IPS-NIHi7 (cell line): Measurements from ENCODE around the gene DOCK3.
A peak's percentile ranks its signal among the peaks of the same experiment; 100 is the strongest.
"Not testable (repeated sequence)": the region's sequence is repeated elsewhere in the genome, so short reads cannot be mapped to it uniquely, and the experiment has no call there.

Experiments
- DNase-seq: peaks from one replicate; pipeline ENCODE4 v3.0.0; 2012; ENCODE audit warnings: mixed read lengths; ENCODE audit errors: extremely low spot score

The DOCK3 gene

DNA sequence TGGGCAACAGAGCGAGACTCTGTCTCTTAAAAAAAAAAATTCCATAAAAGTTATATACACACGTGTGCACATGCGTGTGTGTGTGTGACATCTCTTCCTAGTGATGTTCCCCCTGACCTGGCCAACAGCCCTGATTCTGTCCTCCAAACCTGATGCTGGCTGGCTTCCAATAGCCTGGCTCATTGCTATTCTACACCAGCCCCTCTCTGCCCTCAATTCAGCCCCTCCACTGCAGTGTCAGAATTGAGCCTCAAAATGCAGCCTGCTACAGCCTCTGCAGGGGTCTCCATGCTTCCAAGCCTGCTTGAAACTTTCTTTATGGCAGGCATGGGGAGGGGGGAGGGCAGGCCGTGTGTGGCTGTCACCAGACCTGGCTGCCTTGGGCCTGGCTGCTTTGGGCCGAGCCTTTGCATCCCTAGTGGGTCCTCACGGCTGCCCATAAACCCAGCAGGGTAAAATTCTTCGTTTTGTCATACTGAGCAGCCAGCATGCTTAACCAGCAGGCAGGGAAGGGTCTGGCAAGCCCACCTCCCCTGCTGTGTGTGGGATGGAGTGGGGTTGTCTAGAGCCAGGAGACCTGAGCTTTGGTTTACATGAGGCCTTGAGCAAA, 22.7 kb upstream of the DOCK3 start:
- peak; percentile 54 for DNase-seq

DNA sequence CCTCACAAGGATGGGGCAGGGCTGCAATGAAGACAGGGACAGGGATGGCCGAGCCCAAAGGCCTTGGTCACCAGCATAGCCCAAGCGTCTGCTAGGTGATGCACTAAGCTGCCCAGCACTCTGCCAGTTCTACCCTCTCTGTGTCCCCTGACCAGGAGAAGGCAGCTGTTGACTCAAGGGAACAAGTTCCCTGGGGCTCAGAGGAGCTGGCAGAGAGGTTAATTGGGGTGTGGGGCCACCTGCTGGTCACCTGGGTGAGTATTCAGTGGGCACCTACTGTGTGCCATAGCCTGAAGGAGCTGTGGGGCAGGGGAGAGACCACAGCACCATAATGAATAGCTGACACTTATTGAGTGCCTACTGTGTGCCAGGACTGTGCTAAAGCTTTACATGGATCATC, 22.0 kb upstream of the DOCK3 start:
- DNase-seq = peak; percentile 76

DNA sequence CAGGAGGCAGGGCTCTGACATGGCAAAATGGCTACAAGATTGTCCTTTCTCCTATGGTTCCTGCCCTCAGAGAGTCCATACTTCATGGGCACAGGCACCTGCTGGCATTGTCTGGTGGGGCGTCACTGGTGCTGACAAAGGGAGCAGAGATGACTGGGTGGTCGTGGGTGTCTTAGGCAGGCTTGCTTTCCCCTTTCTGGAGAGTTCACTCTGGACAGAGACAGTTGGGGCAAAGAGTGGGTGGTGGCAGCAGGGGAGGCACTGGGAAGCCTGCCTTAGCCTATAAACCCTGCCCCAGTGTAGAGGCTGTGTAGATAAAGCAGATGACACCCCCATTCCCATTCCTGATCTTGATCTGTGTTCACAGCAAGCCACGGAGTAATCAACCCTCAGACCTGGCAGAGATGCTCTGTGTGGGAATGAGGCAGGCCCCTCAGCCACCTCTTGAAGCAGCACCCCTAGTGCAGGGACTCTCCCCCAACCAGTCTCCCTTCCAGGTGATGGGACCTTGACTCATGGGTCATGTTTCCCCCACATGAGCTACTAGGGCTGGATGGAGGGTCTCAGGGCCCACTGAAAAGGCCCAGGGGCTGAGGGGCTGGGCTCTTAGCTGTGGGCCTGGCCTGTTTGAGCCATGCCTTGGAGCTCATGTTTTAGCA, 20.7 kb upstream of the DOCK3 start:
- no peak for DNase-seq

DNA sequence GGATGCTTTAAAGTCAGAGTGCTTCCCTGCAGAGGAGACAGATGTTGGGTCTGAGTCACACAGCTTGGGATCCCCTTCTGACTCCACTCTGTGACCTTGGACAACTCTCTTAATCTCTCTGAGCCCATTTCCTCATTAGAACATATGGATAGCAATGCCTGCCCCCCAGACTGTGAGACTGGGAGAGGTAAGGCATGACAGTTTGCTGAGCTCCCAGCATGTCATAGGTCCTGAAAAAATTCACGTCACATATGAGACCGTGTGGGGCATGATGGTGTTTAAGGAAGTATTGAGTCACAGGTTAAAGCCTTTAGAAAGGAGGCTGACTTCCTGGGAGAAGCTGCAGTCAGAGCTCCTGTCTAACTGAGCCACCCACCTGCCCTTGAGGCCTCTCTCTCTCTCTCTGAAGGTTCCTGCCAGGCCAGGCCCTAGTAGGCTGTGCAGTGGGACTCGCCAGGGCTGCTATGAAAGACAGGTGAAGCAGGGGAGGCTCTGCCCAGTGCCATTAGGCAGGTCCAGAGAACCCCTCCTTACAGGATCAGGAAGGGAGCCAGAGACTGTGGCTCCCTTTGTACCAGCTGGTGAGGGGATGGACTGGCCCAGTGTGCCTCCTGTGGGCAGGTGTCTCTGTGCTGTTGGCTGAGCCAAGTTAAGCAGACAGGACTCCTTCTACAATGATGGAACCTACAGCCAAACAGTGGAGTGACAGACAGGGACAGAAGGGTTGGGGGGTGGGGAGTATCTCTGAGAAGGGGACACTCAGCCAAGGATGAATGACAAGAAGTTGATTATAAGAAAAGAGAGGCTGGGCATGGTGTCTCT, 19.5 kb upstream of the DOCK3 start:
- DNase-seq = no peak

DNA sequence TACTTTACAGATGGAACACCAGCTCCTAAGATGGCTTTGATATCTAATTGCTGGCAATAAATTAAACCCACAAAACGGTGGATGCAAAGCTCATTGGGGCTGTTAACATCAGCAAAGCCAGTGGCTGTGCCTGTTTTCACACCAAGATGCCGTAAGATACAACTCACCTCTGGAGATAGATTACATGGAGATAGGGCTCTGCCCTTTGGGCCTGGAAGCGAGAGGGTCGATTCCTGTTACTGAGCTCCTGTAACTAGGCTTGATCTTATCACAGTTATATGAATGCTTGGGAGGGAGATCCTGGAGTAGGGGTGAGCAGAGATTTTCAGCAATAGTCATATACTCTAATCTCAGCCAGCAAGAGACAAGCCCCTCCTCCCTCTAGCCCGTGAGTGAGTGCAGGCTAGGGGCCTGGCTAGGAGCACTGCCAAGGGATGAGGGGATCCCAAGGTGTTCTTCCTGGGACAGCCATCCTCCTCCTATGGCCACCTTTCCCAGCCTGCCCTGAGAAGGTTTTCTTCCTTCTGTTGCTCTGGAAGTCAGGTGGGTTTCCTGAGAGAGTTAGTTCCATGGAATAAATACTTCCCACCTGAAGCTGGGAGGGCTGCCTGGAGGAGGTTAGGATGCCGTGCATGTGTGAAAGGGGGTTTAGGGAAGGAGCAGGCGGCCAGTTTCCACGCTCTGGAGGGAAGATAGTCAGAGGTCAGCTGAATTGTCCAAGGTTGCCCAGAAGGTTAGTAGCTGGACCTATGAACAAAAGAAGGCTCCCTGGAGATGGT, 18.1 kb upstream of the DOCK3 start:
- no peak for DNase-seq

DNA sequence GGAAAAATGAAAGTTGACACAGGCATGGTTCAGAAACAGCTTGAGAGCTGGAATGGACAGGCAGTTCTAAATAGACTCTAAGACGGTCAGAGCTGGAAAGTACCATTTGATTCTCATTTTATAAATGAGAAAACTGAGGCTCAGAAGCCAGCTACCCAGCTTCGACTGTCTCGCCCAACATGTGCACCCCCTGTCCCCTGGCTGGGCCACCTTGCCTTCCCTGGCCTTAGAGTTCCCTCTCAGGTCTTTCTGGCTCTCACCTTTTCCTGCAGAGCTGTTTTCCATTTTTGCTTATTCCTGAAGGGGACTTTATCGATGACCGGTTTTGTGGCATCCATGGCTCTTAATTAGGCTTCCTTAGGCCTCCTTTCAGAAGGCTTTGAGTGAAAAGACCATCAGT, 17.3 kb upstream of the DOCK3 start:
- no peak for DNase-seq

DNA sequence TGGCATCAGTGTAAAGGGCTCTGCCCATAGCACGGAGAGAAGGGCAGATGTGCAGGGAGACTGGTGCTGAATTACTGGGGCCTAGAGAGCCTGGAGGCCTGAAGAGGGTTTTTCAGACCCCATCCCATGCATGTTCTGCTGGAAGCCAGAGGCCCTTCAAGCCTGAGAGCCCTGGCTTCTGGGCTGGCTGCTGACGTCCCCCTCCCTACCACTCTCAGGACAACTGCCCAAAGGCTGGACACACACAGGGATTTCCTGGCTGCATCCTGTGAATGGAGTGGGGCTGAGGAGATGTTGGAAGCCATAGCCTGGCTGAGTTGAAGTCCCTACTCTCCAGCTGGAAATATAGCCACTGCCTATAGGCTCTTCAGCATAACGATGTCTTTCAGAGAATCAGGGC, 16.9 kb upstream of the DOCK3 start:
- DNase-seq = no peak

DNA sequence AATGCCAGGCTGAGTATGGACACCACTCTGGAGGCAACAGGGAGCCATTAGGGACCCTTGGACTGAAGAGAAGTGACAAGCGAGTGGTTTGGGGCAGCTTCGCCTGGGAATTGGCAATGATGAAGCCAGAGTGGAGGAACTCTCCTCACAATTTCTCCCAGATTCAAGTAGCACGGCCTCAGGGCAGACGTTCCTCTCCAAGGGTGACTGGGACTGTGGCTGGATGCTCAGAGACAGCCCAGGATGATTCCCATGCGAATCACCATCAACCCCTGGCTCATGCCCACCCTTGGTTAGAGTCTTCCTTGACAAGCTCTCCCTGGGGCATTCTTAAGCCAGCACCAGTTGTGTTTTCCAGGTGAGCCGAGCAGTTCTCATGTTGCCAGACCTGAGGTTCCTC, 16.3 kb upstream of the DOCK3 start:
- no peak for DNase-seq

DNA sequence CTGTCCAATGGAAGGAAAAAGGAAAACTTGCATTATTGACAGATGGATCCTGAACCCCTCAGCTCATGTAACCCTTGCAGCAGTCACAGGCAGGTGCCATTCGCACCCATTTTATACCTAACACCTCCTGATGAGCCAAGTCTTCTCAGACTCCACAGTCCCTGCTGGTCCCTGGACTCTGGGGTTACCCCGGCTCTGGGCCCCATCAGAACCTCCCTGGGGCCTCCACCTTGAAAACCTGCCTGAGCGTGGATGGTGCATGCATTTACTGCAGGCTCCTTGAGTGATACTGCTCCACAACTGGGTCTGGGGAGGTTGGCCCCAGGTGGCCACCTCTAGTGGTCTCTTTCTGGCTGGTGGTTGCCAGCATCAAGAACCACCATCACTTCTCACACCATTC, 15.9 kb upstream of the DOCK3 start:
- DNase-seq = no peak

DNA sequence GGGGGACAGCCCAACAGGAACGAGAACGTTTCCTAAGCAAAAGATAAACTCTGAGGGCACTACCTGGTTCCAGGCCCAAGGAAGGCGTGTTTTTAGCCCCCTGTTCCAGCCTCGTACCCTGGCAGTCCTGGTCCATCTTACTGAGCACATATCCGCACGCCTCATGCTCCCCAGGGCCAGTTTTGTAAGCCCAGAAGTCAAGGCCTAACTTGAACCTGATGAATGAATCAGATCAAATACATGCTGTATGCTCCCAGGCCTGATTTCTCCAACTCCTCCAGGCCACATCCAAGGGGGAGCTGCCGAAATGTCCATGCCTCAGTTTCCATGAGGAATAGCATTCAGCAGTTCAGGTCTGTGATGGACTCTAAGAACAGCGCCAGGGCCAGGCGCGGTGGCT, 14.3 kb upstream of the DOCK3 start:
- no peak for DNase-seq

DNA sequence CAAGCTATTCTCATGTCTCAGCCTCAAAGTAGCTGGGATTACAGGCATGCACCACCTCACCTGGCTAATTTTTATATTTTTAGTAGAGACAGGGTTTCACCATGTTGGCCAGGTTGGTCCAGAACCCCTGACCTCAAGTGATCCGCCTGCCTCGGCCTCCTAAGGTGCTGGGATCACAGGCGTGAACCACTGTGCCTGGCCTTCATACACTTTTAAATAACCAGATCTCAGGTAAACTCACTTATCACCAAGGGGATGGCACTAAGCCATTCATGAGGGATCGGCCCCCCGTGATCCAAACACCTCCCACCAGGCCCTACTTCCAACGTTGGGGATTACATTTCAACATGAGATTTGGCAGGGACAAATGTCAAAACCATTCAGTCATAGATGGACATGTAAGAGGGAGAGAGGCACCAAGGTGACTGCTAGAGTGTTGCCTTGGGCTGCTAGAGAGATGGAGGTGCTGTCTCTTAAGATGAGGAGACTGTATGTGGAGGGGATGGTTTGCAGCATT, 13.3 kb upstream of the DOCK3 start:
- no peak for DNase-seq

DNA sequence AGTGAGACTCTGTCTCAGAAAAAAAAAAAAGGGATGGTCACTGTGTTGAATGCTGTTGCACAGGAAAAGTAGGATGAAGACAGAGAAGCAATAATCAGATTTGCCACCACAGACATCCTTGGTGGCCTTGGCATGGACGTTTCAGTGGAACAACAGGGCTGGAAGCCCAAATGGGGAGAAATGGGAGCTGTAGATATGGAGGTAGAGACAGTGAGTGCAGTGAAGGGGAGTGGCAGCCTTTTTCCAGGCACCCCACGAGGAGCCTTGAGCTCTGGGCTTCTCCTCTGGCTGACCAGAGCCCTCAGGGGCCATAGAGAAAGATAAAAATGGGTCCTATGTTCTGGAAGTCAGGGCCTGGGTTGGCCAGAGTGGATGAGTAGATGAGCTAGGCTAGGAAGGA, 12.3 kb upstream of the DOCK3 start:
- DNase-seq = no peak

DNA sequence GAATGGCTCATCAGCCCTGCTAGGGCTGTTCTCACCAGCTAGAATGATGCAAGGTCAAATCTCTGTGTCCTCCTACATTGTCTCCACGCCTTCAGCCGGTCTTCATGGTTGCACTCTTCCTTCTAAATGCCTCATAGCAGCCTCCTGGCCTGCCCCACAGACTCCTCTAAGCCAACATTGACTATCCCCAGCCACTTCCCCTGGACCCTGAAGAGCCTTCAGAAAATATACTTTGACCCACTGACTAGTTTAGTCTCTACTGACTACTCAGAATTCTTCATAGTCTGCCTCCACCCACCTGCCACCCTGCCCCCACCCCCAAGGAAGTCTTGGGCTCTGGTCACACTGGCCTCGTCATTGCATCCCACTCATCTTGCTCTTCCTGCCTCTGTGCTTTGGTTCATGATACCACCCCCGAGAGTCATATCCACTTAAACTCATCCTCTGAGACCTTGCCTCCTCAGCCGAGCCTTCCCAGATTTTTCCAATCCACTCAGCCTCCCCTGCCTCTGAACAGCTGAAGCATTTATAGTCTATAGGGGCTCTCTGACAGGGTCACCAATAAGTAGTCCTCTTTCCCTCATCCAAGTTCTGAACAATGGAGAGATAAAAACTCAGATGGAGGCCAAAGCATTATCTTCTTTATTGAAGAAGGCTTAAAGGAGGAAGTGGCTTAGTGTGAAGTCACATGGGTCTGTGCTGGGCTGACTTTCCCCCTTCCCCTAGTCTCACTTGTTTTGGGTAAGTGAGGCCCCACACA, 9.5 kb upstream of the DOCK3 start:
- DNase-seq = no peak

DNA sequence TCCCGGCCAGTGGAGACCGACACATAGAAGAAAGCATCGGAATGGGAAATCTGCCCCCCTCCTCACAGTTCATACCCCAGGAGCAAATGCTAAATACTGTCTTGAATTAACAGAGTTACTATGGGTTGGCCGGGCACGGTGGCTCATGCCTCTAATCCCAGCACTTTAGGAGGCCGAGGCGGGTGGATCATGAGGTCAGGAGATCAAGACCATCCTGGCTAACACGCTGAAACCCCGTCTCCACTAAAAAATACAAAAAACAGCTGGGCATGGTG, 8.9 kb upstream of the DOCK3 start:
- not testable (repeated sequence) for DNase-seq

DNA sequence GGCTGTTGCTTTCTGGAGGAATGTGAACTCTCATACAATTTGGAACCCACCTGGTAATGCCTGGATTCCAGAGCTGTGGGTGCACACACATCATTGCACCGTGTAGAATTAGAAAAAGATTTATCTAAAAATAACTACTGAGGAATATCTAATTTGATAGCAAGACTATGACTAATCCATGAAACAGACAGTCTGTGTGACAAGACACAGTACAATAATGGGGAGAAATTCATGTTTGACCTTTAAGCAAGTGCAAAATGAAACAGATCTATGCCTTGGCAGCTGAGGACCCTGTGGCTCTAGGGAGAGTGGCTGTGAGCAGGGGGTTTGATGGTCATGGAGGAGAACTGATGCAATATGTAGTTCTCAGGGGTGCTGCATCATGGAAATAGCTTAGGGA, 7.9 kb upstream of the DOCK3 start:
- DNase-seq = no peak

DNA sequence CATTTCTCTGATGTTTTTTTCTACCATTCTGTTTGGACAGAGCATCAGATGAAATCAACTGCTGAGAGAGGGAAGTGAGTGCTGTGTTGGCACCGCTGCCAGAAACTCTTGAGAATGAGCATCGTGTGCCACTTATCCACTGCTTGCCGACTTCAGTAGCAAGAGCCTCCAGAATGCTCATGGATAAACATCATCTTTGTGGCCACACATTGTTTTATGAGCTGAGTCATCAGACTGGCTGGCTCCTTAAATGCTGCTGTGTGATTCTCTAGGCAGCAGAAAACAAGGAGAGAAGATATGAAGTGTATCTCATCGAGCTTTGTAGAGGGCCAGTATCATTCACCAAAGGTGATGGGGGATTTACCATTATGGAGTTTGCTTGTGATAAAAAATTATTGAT, 3.4 kb upstream of the DOCK3 start:
- no peak for DNase-seq

DNA sequence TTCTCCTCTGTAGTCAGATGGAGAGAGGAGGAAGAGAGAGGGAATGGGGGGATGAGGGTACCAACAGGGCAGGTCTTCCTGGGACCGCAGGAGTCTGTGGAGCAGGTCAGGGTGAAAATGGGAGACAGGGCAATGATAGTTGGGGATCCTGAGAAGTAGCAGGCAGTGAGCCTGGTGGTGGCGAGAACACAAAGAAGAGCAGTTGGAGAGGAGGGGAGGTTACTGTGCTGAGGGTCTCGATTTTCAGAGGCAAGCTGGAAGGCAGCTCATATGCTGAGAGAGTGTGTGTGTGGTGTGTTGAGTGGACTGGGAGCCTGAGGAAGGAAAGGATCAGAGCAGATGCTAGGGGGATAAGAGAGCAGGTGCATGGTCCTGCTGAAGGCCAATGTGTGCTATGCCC, 2.1 kb upstream of the DOCK3 start:
- no peak for DNase-seq

DNA sequence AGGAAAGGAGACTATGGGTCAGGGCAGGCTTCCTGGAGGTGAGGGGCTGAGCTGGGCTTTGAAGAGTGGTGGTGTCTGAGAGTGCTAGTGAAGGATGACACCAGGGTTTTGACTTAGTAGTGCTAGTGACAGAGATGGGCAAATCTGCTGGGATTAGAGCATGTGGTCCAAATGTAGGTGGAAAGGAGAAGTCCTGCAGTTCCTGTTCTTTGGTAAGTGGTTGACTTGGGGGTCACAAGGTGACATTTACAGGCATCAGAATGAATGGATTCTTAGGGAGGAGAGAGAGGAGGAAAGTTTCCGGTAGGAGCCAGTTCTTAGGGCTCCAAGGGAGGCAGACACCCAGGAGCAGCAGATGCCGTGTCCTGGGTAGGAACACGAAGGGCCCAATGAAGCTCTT, 796 bp upstream of the DOCK3 start:
- no peak for DNase-seq

DNA sequence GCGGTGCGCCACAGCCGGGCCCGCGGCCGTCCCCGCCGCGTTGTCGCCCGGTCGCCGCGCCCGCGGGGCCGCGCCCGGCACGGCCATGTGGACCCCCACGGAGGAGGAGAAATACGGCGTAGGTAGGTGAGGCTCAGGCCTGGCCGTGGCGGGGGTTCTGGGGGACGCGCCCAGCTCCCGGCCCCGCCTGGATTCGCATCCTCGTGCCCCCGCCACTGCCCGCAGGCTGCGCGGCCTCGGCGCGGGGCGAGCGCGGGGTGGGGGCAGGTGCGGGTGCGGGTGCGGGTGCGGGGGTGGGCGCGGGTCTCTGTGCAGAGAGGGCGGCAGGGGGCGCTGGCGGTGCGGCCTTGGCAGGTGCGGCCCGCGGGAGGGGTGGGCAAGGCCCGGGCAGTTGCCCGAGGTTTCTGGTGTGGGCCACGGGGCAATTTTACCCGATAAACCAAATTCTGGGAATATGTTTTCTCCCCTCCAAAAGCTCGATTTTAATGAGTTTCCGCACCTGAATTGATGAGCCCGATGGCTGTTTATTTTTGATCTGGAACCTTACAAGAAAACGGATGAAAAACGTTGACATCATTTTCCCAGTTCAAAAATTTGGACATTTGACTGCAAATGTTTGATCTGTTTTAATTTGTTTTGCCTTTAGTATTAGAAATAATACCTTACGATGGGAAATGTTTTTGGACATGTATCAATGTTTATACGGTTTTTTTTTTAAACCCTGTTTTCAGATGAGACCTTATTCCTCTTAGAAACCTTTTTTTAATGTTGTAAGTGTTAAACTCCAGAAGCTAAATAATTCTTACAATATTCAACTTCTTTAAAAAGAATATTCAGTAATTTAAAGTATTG, 678 bp downstream of the DOCK3 start:
- DNase-seq = peak; percentile 82

DNA sequence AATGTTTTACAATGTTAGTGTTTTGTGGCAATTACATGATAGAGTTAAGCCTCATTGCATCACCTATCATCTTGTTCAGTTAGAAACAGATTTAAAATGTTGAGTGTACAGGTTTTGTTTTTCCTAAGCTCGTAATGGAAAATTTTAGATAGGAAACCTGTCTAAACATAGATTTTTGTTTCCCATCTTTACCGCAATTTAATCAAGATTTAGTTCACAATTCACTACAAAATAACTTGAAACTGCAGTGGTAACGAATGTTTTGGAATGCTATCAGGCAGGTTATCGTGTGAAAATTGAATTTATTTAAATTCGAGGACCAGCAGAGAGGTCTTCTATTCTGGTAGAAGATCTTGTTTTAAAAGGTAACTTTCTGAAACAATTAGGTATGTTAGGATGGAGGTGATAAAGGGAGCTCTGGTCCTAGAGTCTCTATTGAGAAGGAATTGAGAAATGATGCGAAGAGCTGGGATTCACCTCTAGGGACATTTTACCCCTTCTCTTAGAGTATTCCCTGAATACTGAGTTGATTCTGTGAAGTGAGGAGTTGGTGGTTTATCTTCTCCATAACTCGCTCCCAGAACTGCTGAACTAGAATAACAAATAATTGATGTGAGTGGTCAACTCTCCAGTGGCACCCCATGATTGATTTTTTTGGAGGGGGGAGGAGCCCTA, 1.4 kb downstream of the DOCK3 start:
- no peak for DNase-seq
